NB4 (cell line): Measurements from ENCODE around the gene RBBP5.

Source experiments
- DNase-seq: peaks from one replicate; pipeline ENCODE4 v3.0.0; 2010; ENCODE audit warnings: low read depth
- H3K4me3 ChIP-seq: one replicate; pipeline ENCODE4 v1.5.1; 2011; ENCODE audit warnings: mild to moderate bottlenecking, low read depth, low read length, moderate library complexity
- CTCF ChIP-seq: IDR thresholded peaks from one replicate; pipeline ENCODE4 v1.5.1; 2012; ENCODE audit warnings: low read depth, low read length
- MYC ChIP-seq: IDR thresholded peaks from 2 replicates; pipeline ENCODE4 v1.6.1; 2011; ENCODE audit warnings: low read depth, low read length
- POLR2A ChIP-seq: IDR thresholded peaks from 2 replicates; pipeline ENCODE4 v1.6.1; 2011; ENCODE audit warnings: mild to moderate bottlenecking; ENCODE audit not compliant: insufficient read length; ENCODE audit errors: extremely low read depth
- TF ChIP-seq, protein P1 (sequence below): IDR thresholded peaks from 2 replicates; pipeline ENCODE4 v1.6.1; 2011; ENCODE audit warnings: low read depth, low read length

RBBP5 gene

GRCh38 chr1:205048382-205048781, 73.4 kb downstream of the RBBP5 start:
- no peak for DNase-seq
- no peak overlapping the region for H3K4me3 ChIP-seq
- no peak for TF ChIP-seq CTCF
- TF ChIP-seq MYC, result no peak
- TF ChIP-seq POLR2A, result no peak
- TF ChIP-seq, protein P1, sequence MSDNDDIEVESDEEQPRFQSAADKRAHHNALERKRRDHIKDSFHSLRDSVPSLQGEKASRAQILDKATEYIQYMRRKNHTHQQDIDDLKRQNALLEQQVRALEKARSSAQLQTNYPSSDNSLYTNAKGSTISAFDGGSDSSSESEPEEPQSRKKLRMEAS, result no peak

- no peak for DNase-seq
- no peak overlapping the region for H3K4me3 ChIP-seq
- no peak for TF ChIP-seq CTCF
- no peak for TF ChIP-seq MYC
- TF ChIP-seq POLR2A, result no peak
- TF ChIP-seq, protein P1, result no peak
Observed at GRCh38 chr1:205047764-205048231, 74.0 kb downstream of the RBBP5 start.

DNA sequence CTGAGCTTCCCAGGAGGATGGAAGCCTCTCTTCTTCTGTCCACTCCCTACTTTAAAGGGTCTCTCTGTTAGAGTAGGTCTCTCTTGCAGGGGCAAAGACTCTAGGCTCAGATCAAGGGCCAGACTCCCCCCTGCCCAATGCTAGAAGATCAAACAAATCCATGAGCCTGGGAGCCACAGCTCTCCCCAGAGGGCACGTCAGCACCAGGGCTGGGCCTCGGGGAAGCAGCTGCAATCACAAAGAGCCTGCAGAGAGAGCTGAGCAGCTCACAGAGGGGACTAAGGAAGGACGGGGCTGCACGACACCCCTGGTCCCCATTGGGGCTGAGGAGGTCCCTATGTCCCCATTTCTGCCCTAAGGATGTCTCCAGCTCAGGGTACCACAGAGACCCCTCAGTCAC, 74.9 kb downstream of the RBBP5 start:
- DNase-seq, result no peak
- H3K4me3 ChIP-seq, result no peak overlapping the region
- TF ChIP-seq, protein P1, result no peak
- TF ChIP-seq CTCF, result no peak
- TF ChIP-seq POLR2A, result no peak
- TF ChIP-seq MYC, result no peak

- DNase-seq, result no peak
- no peak for TF ChIP-seq CTCF
- TF ChIP-seq, protein P1, result no peak
- no peak overlapping the region for H3K4me3 ChIP-seq
Observed at GRCh38 chr1:205045146-205045545, 76.6 kb downstream of the RBBP5 start.

GRCh38 chr1:205044741-205045140, 77.0 kb downstream of the RBBP5 start:
- no peak for DNase-seq
- TF ChIP-seq MYC (no peak), CTCF (no peak), POLR2A (no peak)
- TF ChIP-seq, protein P1, result no peak
- no peak overlapping the region for H3K4me3 ChIP-seq

GRCh38 chr1:205043866-205044265, 77.9 kb downstream of the RBBP5 start:
- H3K4me3 ChIP-seq, result no peak overlapping the region
- TF ChIP-seq CTCF (no peak), MYC (no peak), POLR2A (no peak)
- TF ChIP-seq, protein P1, result no peak
- no peak for DNase-seq
